Eye (tissue), 1 donor: ENCODE measurements around the gene TMEM128.
"Not testable (repeated sequence)": the region's sequence is repeated elsewhere in the genome, so short reads cannot be mapped to it uniquely, and the experiment has no call there.

ENCODE experiments used
- DNase-seq: peaks from one replicate; pipeline ENCODE4 v3.0.0-alpha.2; 2015

Gene TMEM128, protein sequence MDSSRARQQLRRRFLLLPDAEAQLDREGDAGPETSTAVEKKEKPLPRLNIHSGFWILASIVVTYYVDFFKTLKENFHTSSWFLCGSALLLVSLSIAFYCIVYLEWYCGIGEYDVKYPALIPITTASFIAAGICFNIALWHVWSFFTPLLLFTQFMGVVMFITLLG

DNA sequence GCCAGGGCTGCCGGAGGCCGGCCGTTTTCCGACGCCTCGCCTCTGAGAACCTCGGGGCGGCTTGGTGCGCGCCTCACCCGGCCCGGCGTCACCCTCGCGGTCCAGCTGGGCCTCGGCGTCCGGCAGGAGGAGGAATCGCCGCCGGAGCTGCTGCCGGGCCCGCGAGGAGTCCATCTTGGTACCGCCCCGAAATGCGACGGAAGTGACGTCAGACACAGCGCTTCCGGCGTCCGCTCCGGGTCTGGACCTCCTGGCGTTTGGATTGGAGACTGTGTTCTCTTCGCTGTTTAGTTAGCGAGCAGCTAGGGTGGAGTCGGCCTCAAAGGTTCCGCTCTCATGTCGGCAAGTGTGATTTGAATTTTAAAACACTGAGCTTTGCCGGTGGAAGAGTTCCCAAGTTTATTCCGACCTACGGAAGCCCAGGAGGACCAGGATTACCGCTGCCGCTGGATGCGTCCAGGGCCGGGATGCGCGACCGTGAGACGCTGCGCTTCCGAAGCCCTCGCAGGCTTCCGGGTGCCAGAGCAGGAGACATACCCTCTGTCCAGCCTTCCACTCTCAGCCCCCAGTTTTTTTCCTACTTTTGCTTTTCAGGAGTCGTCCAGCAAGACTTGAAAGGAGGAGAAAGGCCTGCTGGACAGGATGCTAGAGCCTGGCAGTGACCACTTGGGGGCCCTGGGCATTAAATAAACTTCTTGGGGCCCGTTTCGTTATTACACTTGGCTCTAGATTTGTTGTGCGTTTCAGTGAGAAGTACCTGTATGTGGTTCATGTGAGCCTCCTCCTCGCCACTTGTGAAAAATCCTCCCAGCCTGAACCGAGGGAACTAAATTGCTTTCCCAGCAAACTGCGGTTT lies at the start of gene TMEM128:
TSS of gene TMEM128 (minus strand) at position 195 of the 856 bp plus-strand sequence. CDS start at position 174, 21 bp downstream.
- peak; percentile 99 for DNase-seq

DNA sequence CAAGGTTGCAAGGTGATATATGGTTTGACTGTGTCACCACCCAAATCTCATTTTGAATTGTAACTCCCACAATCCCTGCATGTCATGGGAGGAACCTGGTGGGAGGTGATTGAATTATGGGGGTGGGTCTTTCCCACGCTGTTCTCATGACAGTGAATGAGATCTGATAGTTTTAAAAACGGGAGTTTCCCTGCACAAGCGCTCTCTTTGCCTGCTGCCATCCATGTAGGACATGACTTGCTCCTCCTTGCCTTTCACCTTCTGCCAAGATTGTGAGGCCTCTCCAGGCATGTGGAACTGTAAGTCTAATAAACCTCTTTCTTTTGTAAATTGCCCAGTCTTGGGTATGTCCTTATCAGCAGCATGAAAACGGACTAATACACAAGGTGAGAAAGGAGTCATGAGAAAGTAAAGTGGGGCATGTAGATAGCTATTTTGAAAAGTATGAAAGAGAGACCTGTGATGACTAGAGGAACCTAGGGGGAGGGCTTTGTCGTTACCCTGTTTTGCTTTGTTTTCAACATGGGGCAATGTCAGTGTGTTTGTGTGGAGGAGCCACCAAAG lies 48.3 kb upstream of the TMEM128 start:
- no peak for DNase-seq

DNA sequence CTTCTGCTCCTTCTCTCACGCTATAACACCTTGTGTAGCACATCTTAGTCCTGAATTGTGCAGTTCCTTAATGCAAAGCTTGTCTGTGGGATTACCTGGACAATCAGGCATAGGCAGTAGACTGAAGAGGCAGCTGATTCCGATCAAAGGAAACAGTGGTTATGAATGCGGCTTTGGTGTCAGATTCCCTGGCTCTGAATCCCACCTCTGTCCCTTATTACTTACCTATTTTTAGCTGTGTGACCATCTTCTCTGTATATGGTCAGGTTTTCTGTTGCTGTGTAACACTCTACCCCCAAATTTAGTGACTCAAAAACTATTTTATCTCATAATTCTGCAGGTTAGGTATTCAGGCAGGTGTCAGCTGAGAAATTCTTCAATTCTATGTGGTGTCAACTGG lies 45.3 kb upstream of the TMEM128 start:
- no peak for DNase-seq

DNA sequence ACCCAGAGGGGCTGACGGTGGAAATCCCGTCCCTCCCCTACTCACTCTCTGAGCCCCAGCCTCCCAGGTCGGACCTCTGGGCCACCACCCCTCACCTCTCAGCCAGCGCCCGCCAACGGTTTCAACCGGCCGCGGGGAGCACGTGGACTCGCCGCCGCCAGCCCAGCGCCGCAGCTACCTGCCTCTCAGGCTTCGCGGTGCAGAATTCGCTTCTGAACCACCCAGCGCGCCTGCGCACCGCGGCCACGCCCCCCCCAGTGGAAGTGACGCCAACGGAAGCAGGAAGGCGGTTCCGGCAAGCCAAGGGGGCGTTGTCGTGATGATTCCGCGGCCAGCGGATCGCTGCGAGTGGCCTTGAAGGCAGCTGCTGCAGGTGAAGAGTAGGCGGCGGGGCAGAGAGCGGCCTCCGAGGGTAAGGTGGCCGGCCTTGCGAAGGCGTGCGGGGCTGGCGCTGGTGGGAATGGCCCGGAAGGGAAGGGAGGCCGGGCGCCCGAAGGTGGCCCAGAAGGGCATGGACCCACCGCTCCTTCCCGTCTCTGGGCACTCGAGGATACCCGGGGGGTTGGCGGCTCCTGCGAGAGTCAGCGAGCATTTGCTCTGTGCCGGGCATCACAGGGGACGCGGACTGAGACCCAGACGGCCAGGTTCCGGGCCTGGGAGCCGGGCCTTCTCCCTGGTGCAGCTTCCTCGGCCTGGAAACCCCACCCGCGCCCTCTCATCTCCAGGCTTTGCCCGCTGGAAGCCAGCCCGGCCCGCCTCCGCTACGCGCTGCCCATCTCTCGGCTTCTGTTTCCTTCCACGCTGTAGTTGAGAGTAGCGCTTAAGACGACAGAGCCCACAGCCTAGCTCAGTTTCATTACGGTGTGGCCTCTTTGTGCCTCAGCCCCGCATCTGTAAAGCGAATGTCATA lies 42.2 kb upstream of the TMEM128 start, which contains the start of the genes LYAR and ZBTB49:
TSS of gene LYAR (minus strand) at position 214 of the 910 bp plus-strand sequence. CDS start 6,412 bp downstream, outside the sequence.
TSS of gene ZBTB49 (plus strand) at position 311 of the 910 bp plus-strand sequence. CDS start 9,695 bp downstream, outside the sequence.
- DNase-seq = peak; percentile 97

DNA sequence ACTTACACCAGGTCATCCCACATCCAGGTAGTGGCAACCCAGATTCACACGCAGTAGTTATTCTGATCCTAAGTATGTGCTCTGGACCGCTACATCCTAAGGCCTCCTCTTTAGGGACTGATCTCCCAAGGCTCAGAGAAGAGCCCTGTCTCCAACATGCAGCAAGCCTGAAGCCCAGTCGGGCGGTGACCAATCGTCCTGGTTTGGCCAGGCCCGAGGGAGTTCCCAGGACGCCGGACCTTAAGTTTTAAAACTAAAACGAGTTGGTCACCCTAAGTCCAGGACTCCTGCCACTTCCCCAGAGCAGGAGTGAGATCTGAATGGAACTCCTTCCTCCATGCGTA lies 41.5 kb upstream of the TMEM128 start:
- DNase-seq = no peak

DNA sequence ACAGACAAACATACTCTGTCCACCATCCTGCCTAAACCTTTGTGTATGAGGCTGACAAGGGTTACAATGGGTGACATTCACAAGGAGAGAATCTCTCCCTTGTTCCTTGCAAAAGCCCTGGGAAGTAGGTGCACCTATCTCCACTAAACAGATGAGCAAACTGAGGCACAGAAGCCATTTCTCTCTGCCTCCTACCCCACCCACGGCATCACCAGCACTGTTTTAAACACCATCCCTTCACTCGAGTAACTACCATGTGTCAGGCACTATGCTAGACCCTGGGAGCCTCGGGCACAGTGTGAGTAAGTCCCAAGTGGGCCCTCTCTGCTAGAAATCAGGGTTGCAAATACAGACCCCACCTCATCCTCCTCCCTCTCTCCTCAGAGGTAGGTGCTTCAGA lies 41.0 kb upstream of the TMEM128 start:
- no peak for DNase-seq

DNA sequence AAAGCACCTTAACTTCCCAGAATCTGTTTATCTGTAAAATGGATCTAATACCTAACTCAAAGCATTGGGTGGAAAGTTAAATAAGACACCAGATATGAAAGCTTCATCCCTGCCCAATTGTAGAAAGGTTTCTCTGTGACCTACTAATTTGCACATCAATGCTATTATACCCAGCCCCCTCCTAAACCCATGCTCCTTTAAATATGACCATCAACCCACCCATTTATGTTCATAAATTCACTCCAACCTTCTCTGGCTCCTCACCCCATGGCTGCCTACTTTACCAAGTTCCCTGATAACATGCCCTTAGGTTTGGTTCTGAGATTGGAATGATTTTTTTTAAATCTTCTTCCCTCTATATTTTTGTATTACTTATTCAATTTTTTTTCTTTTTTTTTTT lies 40.1 kb upstream of the TMEM128 start:
- DNase-seq = no peak

DNA sequence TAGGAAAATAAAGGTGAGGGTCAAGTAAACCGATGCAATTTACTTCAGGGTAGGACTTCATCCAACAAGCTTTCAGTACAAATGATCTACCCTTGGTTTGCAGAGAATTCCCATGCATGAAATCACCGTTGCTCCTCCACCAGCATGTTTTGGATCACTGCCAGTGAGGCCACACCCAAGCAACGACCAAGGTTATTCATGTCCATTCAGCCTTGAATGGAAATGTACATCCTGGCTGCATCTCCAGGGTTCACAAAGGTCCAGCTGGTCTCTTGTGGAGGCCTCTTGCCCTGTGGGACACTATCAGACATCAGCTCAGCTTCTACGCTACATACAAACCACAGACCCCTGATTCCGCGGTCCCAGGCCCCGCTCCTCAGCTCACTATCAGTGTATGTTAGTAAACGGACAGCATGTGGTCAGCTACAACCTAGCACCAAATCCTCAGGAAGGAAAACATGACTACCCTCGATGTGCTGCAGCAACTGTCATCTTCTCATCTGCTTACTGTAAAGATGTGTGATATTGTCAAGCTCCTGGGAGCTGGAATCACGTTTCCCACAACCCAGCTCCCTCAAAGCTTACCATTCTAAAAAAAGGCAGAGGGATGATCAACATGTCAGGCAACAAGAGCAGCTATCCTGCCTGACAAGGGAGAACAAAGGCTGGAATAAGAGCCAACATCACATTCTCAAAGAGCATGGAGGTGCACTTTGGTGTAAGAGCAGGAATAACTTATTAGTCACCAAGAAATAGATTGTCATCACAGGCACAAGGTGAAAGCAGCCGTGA lies 37.0 kb upstream of the TMEM128 start:
- DNase-seq = no peak

DNA sequence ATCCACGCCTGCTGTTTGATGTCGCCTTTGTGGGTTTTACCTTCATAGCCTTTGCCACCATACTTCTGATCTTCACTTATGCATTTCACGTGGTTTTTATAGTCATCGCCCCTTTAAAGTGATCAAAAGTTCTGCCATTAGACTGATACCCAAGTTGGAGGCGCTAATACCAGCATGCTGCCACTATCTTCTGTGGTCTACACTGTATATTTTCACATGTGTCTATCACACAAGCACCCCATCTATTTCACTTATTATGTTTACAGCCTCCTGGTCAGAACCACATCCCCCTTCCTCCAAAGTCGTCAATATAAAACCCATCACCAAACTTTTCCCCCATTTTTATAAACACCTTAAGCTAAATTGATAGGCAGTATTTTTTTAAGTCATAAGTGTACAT lies 33.8 kb upstream of the TMEM128 start:
- no peak for DNase-seq

DNA sequence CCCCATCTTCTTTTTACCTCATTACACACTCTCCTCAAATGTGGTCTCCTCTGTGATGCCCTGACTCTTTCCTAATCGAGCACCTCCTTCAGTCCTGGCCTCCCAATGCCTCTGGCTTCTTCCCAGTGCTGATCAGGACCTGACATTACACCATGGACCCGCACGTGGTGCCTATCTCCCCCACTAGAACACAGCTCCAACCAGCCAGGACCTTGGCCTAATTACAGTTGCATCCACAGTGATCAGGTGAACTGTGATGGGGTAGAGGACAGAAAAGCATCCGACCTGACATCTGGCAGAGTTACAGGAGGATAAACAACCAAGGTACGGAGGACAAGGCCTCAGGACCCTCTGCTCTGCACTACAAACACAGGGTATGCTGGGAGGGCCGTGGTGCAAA lies 29.5 kb upstream of the TMEM128 start:
- no peak for DNase-seq

DNA sequence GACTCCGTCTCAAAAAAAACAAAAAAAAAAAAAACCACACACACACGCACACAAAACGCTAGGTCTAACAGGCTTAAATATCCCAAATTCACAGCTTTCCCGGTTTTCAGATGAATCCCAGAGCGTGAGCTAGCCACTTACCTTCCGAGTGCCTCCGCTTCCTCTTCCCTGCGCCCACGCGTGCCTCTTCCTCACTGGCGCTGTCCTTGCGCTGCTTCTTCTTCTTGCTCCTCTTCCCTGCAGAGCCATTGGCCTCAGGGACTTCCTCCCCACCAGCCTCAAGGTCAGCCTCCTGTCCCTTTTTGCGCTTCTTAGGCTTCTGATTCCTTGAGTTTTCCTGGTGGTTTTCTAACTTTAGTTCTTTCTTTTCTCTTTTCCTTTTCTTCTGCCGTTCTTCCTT lies 26.2 kb upstream of the TMEM128 start:
- no peak for DNase-seq

DNA sequence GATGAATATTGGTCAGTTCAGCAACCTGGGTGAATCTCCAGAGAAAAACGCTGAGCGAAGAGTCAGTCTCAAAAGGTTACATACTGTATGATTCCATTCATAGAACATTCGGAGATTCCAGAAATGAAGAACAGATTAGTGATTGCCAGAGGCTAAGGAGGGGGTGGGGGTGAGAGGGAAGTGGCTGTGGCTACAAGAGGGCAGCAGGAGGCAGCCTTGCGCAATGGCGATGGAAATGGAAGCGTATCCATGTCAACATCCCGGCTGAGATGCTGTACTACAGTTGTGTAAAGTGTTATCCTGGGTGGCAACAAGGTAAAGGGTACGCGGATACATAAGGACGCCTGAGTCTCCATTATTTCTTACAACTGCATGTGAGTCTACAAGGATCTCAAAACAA lies 23.9 kb upstream of the TMEM128 start:
- no peak for DNase-seq

DNA sequence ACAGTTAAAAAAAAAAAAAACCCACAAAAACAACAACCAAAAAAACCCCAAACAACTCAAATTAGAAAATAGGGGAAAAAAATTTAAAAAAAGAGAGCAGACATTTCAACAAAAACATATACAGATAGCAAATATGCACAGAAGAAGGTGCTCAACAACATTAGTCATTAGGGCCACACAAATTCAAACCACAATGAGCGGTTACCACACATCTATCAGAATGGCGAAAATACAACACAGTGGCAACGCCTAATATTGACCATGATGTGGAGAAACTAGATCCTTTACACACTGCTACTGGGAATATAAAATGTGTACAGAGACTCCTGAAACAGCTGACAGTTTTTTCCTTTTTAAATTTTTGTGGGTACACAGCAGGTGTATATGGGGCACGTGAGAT lies 22.5 kb upstream of the TMEM128 start:
- DNase-seq = no peak

DNA sequence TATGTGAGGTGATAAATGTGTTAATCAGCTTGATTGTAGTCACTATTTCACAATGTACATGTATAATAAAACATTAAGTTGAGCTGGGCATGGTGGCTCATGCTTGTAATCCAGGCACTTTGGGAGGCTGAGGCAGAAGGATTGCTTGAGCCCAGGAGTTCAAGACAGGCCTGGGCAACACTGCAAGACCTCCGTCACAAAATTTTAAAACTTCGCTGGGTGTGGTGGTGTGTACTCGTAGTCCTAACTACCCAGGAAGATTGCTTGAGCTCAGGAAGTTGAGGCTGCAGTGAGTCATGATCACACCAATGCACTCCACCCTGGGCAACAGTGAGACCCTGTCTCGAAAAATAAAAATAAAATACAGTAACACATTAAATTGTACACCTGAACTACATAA lies 21.8 kb upstream of the TMEM128 start:
- DNase-seq = no peak

DNA sequence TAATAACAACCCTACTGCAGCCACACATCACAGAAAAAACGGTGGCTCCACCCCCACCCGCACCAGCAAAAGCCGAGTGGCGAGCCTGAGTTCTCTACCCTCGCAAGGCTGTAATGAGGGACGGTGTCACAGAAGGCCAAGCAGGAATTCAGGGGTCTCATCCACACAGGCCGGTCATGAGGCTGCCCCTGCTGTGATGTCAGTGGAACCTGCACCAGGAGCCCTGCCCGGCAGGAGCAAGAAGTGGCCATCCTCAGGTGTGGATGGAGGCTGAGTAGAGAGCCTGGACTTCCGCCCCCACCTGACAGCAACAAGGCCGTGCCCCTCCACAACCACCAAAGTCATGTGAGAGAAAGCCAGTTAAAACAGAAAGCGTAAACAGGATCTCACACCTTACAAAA lies 21.3 kb upstream of the TMEM128 start:
- DNase-seq = no peak

DNA sequence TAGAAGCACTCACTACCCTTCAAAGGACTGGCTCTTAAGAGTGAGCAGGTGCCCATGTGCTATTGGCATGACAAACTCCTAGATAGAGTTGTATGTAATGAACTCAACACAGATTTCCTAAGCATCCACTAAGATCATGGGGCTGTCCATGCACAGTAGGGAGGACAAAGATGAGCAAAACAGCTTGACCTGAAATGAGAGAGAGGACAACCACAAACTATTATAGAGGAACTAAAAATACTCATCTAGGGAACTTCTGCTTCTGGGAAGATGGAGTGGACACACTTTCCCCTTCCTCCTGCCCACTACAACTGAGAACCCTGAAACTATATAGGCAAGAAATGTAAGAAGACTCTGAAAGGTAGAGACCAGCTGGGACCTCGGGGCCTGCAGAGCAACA lies 20.8 kb upstream of the TMEM128 start:
- no peak for DNase-seq

DNA sequence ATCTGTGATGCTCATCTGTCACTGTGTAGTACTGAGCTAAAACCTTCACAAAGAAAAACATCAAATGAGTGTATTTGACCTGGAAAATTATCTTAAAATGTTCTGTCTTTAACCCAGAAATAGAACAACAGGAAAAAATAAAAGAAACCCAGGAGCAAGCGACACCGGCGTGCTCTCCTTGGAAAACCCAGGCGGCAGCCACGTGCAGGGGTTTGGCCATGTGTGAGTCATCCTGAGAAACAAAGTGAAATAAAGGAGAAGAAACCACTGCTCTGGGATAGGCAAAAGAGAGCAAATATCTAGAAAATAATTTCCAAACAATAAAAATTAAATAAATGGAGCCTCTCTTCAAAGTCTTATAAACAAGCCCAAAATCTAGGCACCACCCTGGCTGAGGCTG lies 20.0 kb upstream of the TMEM128 start:
- no peak for DNase-seq

DNA sequence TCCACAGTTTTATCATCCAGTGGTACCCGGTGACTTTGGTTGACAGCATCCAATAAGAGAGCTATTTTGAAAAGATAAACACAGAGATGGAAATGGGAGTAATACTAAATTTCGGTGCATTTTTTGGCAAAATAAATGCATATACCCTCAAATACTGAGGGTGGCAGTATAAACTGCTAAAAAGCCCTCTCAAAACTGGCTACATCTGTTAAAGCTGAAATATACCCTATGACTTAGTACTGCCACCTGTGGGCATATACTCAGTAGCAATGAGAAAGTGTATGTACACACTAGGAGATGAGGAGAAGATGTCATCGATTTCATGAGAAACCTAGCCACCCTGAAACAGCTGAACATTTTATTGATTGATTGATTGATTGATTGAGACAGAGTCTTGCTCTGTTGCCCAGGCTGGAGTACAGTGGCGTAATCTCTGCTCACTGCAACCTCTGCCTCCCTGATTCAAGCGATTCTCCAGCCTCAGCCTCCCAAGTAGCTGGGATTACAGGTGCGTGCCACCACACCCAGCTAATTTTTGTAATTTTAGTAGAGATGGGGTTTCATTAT lies 12.2 kb upstream of the TMEM128 start:
- DNase-seq = peak; percentile 12

DNA sequence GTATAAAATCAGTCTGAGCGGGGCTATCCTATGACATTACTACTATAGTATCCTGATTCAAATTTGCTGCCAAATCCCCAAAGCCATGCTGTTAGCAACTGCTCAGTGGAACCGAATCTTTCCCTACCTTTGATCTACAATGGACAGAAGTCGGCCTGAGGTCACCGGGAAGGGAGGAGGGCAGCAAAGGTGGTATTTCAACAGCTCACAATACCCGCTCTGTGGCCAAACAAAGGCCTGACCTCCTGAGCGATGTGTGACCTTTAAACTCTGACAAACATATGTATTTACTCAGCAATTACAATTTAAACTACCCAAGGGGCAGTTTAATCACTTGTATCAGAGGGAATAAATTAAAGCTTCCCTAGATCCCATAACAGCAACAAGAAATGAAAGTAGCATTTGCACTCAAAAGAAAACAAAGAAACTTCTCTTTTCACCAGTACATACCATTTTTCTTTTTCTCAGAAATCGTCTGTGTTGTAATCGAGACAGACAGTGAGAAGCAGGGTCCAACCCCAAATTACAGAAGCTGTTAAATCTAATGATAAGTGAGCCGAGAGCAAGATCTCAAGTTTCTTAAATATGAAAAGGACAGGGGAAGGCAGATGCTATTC lies 11.6 kb upstream of the TMEM128 start:
- DNase-seq = no peak

DNA sequence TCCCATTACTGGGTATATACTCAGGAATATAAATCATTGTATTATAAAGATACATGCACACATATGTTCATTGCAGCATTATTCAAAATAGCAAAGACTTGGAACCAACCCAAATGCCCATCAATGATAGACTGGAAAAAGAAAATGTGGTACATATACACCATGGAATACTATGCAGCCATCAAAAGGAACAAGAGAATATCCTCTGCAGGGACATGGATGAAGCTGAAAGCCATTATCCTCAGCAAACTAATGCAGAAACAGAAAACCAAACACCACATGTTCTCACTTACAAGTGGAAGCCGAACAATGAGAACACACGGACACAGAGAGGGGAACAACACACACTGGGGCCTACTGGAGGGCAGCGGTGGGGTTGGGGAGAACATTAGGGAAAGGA lies 9.7 kb upstream of the TMEM128 start:
- not testable (repeated sequence) for DNase-seq

DNA sequence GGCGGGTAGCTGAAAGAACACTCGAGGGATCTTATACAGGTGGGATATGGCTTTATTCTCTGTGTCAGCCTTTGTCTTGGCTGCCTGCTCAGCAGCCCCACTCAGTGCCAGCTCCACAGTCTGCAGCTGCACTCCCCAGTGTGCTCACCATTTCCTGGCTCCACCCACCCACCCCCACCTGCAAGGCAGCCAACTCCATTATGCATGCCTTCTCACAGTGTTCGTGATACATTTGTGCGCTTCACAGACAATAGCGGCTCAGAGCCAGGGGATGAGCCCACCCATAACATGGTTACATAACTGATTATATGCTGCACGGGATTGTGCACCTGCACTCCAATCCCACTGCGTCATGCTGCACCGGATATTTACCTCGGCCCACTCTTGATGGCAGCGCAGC lies 8.8 kb upstream of the TMEM128 start:
- no peak for DNase-seq
